Measurements from ENCODE around the gene THAP5. TPM values are rescaled to one million over a fixed set of nuclear protein-coding genes. Genes with fewer than 3 reads are reported as not detected.

THAP5 gene
- total RNA-seq, 1 donor from 2014 or later = 9.1 TPM

DNA sequence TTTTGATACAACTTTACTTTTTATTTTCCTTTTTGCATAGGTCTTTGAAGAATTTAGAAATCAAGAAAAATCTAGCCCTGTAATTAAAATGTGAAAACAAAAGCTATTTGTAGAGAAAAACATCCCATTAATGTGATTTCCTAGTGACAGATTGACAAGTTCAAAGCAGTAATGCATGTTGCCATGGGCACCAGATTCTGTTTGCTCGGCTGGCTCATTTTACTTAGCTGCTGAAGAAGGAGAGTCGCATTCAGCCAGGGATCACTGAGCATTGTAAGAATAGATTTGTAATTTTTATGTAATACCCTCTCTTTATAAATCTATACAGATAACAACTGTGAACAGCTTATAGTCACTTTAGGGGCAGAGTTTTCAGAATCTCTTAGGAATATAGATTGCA lies 28.6 kb upstream of the THAP5 start:
- TF ChIP-seq CTCF (conservative IDR thresholded peaks at IDR 0.05; ENCODE audit: low read depth, low read length) = no peak
- H3K4me3 ChIP-seq (ENCODE audit: low read depth, low read length) = no peak overlapping the region
- DNase-seq (ENCODE audit: low read depth) = no peak

DNA sequence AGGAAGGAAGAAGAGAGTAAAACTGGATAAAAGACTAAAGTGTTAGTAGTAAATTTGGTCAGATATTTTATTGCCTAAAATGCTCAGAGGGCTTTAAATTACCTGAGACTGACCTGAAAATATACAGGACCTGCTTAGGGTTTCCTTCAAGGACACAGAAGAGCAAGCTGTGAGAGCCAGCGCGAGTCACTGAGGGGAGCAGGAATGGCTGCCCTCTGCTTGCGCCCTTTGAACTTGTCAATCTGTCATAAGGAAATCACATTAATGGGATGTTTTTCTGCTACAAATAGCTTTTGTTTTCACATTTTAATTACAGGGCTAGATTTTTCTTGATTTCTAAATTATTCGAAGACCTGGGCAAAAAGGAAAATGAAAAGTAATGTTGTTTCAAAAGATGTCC lies 27.1 kb upstream of the THAP5 start:
- no peak overlapping the region for H3K4me3 ChIP-seq (ENCODE audit: low read depth, low read length)
- no peak for DNase-seq (ENCODE audit: low read depth)
- TF ChIP-seq CTCF (conservative IDR thresholded peaks at IDR 0.05; ENCODE audit: low read depth, low read length) = no peak

GRCh38 chr7:108592646-108593201 lies 23.2 kb upstream of the THAP5 start:
- peak; percentile 73 for TF ChIP-seq CTCF (conservative IDR thresholded peaks at IDR 0.05; ENCODE audit: low read depth, low read length)
- DNase-seq (ENCODE audit: low read depth) = no peak
- no peak overlapping the region for H3K4me3 ChIP-seq (ENCODE audit: low read depth, low read length)

GRCh38 chr7:108590606-108591005 lies 21.1 kb upstream of the THAP5 start:
- no peak for DNase-seq (ENCODE audit: low read depth)
- no peak overlapping the region for H3K4me3 ChIP-seq (ENCODE audit: low read depth, low read length)
- TF ChIP-seq CTCF (conservative IDR thresholded peaks at IDR 0.05; ENCODE audit: low read depth, low read length) = no peak

- no peak for DNase-seq (ENCODE audit: low read depth)
- no peak for TF ChIP-seq CTCF (conservative IDR thresholded peaks at IDR 0.05; ENCODE audit: low read depth, low read length)
- no peak overlapping the region for H3K4me3 ChIP-seq (ENCODE audit: low read depth, low read length)
These were observed 20.4 kb upstream of the THAP5 start for GRCh38 chr7:108589874-108590273.

- no peak for DNase-seq (ENCODE audit: low read depth)
- no peak for TF ChIP-seq CTCF (conservative IDR thresholded peaks at IDR 0.05; ENCODE audit: low read depth, low read length)
- no peak overlapping the region for H3K4me3 ChIP-seq (ENCODE audit: low read depth, low read length)
These were observed 19.7 kb upstream of the THAP5 start for GRCh38 chr7:108589199-108589598.

- no peak for TF ChIP-seq CTCF (conservative IDR thresholded peaks at IDR 0.05; ENCODE audit: low read depth, low read length)
- H3K4me3 ChIP-seq (ENCODE audit: low read depth, low read length) = no peak overlapping the region
- DNase-seq (ENCODE audit: low read depth) = no peak
These were observed 16.8 kb upstream of the THAP5 start for GRCh38 chr7:108586274-108586710.

All from epithelial cell of proximal tubule (primary cell).